HEK293 (cell line): Measurements from ENCODE around the gene TSPEAR.

Experiments used
- ATF2 ChIP-seq: fragments of 450-650 bp; formaldehyde crosslinking; IDR thresholded peaks from 2 replicates; pipeline ENCODE4 v1.5.1; 2016; ENCODE audit warnings: missing biosample characterization, missing genetic modification characterization, low read depth
- BCL6B ChIP-seq: fragments of 450-650 bp; formaldehyde crosslinking; IDR thresholded peaks from 2 replicates; pipeline ENCODE4 v1.5.1; 2017; ENCODE audit warnings: missing biosample characterization, missing genetic modification characterization
- CTCF ChIP-seq: fragments of 450-650 bp; formaldehyde crosslinking; IDR thresholded peaks from 2 replicates; pipeline ENCODE4 v1.5.1; 2016; ENCODE audit warnings: missing biosample characterization, missing genetic modification characterization
- HOXA7 ChIP-seq: sonication (generic); formaldehyde crosslinking; IDR thresholded peaks from 2 replicates; pipeline ENCODE4 v1.8.1; 2022; ENCODE audit warnings: missing genetic modification reagents, borderline replicate concordance
- HOXC10 ChIP-seq: sonication (generic); formaldehyde crosslinking; IDR thresholded peaks from 2 replicates; pipeline ENCODE4 v1.8.1; 2023; ENCODE audit warnings: mild to moderate bottlenecking, missing genetic modification reagents
- REST ChIP-seq: fragments of 450-650 bp; formaldehyde crosslinking; IDR thresholded peaks from 2 replicates; pipeline ENCODE4 v1.5.1; 2016; ENCODE audit warnings: missing biosample characterization, missing genetic modification characterization
- YY1 ChIP-seq: fragments of 450-650 bp; formaldehyde crosslinking; IDR thresholded peaks from 2 replicates; pipeline ENCODE4 v1.5.1; 2018; ENCODE audit warnings: missing biosample characterization, missing genetic modification characterization
- ZNF239 ChIP-seq: fragments of 450-650 bp; formaldehyde crosslinking; IDR thresholded peaks from 2 replicates; pipeline ENCODE4 v1.5.1; 2016; ENCODE audit warnings: missing biosample characterization, missing genetic modification characterization
- ZNF311 ChIP-seq: fragments of 450-650 bp; formaldehyde crosslinking; IDR thresholded peaks from 2 replicates; pipeline ENCODE4 v1.5.1; 2017; ENCODE audit warnings: missing biosample characterization, missing genetic modification characterization, borderline replicate concordance
- ZNF350 ChIP-seq: fragments of 450-650 bp; formaldehyde crosslinking; IDR thresholded peaks from 2 replicates; pipeline ENCODE4 v1.5.0; 2017; ENCODE audit warnings: missing biosample characterization, mild to moderate bottlenecking, missing genetic modification characterization
- ZNF366 ChIP-seq: fragments of 450-650 bp; formaldehyde crosslinking; conservative IDR thresholded peaks from 2 replicates; pipeline ENCODE4 v1.5.1; 2016; ENCODE audit warnings: missing biosample characterization, missing genetic modification characterization
- ZNF555 ChIP-seq: fragments of 450-650 bp; formaldehyde crosslinking; conservative IDR thresholded peaks from 2 replicates; pipeline ENCODE4 v1.5.1; 2017; ENCODE audit warnings: missing biosample characterization, mild to moderate bottlenecking, missing genetic modification characterization, inconsistent platforms
- ZNF791 ChIP-seq: fragments of 450-650 bp; formaldehyde crosslinking; IDR thresholded peaks from 2 replicates; pipeline ENCODE4 v1.5.1; 2016; ENCODE audit warnings: missing biosample characterization, missing genetic modification characterization

- TF ChIP-seq YY1 (tag by site-specific recombination) (no peak), ZNF791 (tag by site-specific recombination) (no peak), CTCF (no peak), ZNF350 (tag by site-specific recombination) (no peak), HOXA7 (CRISPR knock-in tag) (no peak), ZNF366 (no peak), ATF2 (no peak), BCL6B (tag by site-specific recombination) (no peak), ZNF311 (tag by site-specific recombination) (no peak), ZNF555 (tag by site-specific recombination) (no peak), ZNF239 (no peak), HOXC10 (CRISPR knock-in tag) (no peak), REST (tag by site-specific recombination) (no peak)
Measured at GRCh38 chr21:44755227-44755626, 43.9 kb upstream of the TSPEAR start.
